IPS DF 6.9 (cell line): ENCODE results near the gene SLC16A3.
A peak's percentile ranks its signal among the peaks of the same experiment; 100 is the strongest.

ENCODE experiments used
- DNase-seq: peaks from one replicate; pipeline ENCODE4 v3.0.0-alpha.2; 2013; ENCODE audit warnings: low read depth, low spot score
- H3K27ac ChIP-seq: one replicate; pipeline ENCODE4 v1.5.1; 2013; ENCODE audit warnings: low read length, control low read depth
- H3K27me3 ChIP-seq: 2 replicates; pipeline ENCODE4 v1.6.1; 2013; ENCODE audit warnings: mild to moderate bottlenecking, low read length; ENCODE audit not compliant: control insufficient read depth, insufficient read depth
- H3K36me3 ChIP-seq: 2 replicates; pipeline ENCODE4 v1.6.1; 2013; ENCODE audit warnings: low read length; ENCODE audit not compliant: control insufficient read depth, insufficient read depth
- H3K4me1 ChIP-seq: 2 replicates; pipeline ENCODE4 v1.6.1; 2013; ENCODE audit warnings: low read length; ENCODE audit not compliant: control insufficient read depth, insufficient read depth
- H3K4me3 ChIP-seq: 2 replicates; pipeline ENCODE4 v1.5.1; 2013; ENCODE audit warnings: mild to moderate bottlenecking, low read length
- H3K9me3 ChIP-seq: 2 replicates; pipeline ENCODE4 v1.6.1; 2013; ENCODE audit warnings: low read length, inconsistent platforms; ENCODE audit not compliant: control insufficient read depth, insufficient read depth
- WGBS: extraction: QIAGEN DNeasy Blood & Tissue Kit; methylation state at CpG from one replicate; pipeline ENCODE4 v1.1.7; 2013; ENCODE audit warnings: mixed read lengths, missing lambda C conversion rate; ENCODE audit not compliant: insufficient read length, insufficient coverage; 5-methylcytosine and 5-hydroxymethylcytosine counted together

Gene SLC16A3

GRCh38 chr17:82231562-82232321, 2.9 kb downstream of the SLC16A3 start:
- no CpG with 5 or more reads among the region's 42 CpGs for WGBS
- Histone ChIP-seq H3K4me3 (peak overlapping the region; percentile 30; the same call in 1 of the 2 replicates), H3K27me3 (peaks cover 18% of the 10 kb centered on the region), H3K9me3 (no peaks in the 10 kb centered on the region), H3K27ac (no peak overlapping the region), H3K4me1 (peaks cover 9% of the 10 kb centered on the region; the same call in 1 of the 2 replicates), H3K36me3 (no peaks in the 10 kb centered on the region)
- no peak for DNase-seq

GRCh38 chr17:82232322-82232820, 3.5 kb downstream of the SLC16A3 start:
- Histone ChIP-seq H3K4me1 (peaks cover 9% of the 10 kb centered on the region; the same call in 1 of the 2 replicates), H3K27me3 (peaks cover 18% of the 10 kb centered on the region), H3K9me3 (no peaks in the 10 kb centered on the region), H3K27ac (no peak overlapping the region), H3K36me3 (no peaks in the 10 kb centered on the region), H3K4me3 (peak overlapping the region; percentile 30; the same call in 1 of the 2 replicates)
- WGBS, result no CpG with 5 or more reads among the region's 21 CpGs
- no peak for DNase-seq

GRCh38 chr17:82232876-82233785, 4.3 kb downstream of the SLC16A3 start:
- H3K27me3 ChIP-seq, result peaks cover 14% of the 10 kb centered on the region
- H3K4me3 ChIP-seq, result no peak overlapping the region
- WGBS, result no CpG with 5 or more reads among the region's 21 CpGs
- H3K9me3 ChIP-seq, result no peaks in the 10 kb centered on the region
- no peak overlapping the region for H3K27ac ChIP-seq
- peaks cover 9% of the 10 kb centered on the region; the same call in 1 of the 2 replicates for H3K4me1 ChIP-seq
- DNase-seq, result no peak
- no peaks in the 10 kb centered on the region for H3K36me3 ChIP-seq

- no peak for DNase-seq
- Histone ChIP-seq H3K4me3 (no peak overlapping the region), H3K9me3 (no peaks in the 10 kb centered on the region), H3K27me3 (peaks cover 8% of the 10 kb centered on the region), H3K36me3 (peaks cover 3% of the 10 kb centered on the region; the same call in 1 of the 2 replicates), H3K27ac (no peak overlapping the region), H3K4me1 (peaks cover 8% of the 10 kb centered on the region; the same call in 1 of the 2 replicates)
- WGBS, result no CpG with 5 or more reads among the region's 26 CpGs
Measured at GRCh38 chr17:82234211-82235055, 5.6 kb downstream of the SLC16A3 start.

DNA sequence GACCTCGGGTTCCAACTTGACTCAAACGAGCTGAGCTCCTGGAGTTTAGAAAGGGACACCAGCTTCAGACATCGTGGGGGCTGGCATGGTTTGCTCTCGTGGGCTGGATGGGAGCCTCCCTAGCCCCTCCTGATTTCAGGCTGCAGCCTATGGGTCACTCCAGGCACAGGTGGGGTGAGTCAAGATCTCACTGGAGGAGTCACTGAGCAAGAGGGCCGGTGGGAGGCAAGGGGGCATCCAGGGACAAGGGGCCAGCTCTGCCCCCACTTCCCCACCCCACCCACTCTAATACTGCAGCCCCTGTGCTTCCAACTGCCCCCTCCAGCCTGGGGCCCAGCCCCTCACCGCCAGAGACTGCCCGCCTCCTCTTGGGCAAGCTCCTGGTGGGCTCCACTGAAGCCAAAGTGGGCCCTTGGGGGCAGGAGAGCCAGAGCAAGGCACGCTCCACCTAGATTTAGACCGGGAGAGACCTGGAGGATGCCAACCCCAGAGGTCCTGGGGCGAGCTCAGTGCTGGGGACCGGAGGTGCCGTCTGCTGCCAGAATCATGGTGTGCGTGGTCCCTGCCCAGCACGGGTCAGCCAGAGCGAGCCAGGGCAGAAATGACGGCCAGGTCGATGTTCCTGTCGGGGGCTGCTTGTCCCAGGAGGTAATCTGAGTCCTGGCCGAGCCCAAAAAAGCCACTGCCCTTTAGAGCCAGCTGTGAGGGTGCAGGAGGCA, 6.4 kb downstream of the SLC16A3 start:
- H3K27ac ChIP-seq, result no peak overlapping the region
- no peak overlapping the region for H3K4me3 ChIP-seq
- no peaks in the 10 kb centered on the region for H3K9me3 ChIP-seq
- DNase-seq, result no peak
- peaks cover 7% of the 10 kb centered on the region; the same call in 1 of the 2 replicates for H3K4me1 ChIP-seq
- H3K36me3 ChIP-seq, result peaks cover 7% of the 10 kb centered on the region; the same call in 1 of the 2 replicates
- H3K27me3 ChIP-seq, result peaks cover under 1% of the 10 kb centered on the region; the same call in 1 of the 2 replicates
- no CpG with 5 or more reads among the region's 19 CpGs for WGBS

DNA sequence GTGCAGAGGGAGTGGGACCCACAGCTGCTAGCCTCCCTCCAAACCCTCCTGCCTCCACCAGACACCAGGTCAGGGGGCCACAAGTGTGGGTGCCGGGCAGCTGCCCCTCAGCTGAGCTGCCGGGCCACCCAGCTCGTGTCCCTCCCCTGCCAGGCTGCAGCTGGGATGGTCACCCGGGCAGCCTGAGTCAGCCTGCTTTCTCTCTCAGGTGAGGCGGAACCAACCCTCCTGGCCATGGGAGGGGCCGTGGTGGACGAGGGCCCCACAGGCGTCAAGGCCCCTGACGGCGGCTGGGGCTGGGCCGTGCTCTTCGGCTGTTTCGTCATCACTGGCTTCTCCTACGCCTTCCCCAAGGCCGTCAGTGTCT, 6.9 kb downstream of the SLC16A3 start:
- H3K27ac ChIP-seq, result no peak overlapping the region
- H3K27me3 ChIP-seq, result no peaks in the 10 kb centered on the region; the same call in 1 of the 2 replicates
- H3K4me3 ChIP-seq, result no peak overlapping the region
- WGBS, result no CpG with 5 or more reads among the region's 15 CpGs
- H3K36me3 ChIP-seq, result peaks cover 7% of the 10 kb centered on the region; the same call in 1 of the 2 replicates
- no peaks in the 10 kb centered on the region for H3K9me3 ChIP-seq
- DNase-seq, result no peak
- peaks cover 7% of the 10 kb centered on the region; the same call in 1 of the 2 replicates for H3K4me1 ChIP-seq

GRCh38 chr17:82236142-82236971, 7.5 kb downstream of the SLC16A3 start:
- Histone ChIP-seq H3K36me3 (peaks cover 7% of the 10 kb centered on the region; the same call in 1 of the 2 replicates), H3K4me3 (no peak overlapping the region), H3K4me1 (peaks cover 7% of the 10 kb centered on the region; the same call in 1 of the 2 replicates), H3K9me3 (no peaks in the 10 kb centered on the region), H3K27ac (no peak overlapping the region), H3K27me3 (no peaks in the 10 kb centered on the region; the same call in 1 of the 2 replicates)
- no peak for DNase-seq
- no CpG with 5 or more reads among the region's 44 CpGs for WGBS

DNA sequence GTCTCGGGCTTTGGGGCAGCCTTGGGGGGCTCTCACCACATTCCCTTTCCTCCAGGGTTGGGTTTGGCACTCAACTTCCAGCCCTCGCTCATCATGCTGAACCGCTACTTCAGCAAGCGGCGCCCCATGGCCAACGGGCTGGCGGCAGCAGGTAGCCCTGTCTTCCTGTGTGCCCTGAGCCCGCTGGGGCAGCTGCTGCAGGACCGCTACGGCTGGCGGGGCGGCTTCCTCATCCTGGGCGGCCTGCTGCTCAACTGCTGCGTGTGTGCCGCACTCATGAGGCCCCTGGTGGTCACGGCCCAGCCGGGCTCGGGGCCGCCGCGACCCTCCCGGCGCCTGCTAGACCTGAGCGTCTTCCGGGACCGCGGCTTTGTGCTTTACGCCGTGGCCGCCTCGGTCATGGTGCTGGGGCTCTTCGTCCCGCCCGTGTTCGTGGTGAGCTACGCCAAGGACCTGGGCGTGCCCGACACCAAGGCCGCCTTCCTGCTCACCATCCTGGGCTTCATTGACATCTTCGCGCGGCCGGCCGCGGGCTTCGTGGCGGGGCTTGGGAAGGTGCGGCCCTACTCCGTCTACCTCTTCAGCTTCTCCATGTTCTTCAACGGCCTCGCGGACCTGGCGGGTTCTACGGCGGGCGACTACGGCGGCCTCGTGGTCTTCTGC, 8.4 kb downstream of the SLC16A3 start:
- H3K9me3 ChIP-seq, result no peaks in the 10 kb centered on the region
- no CpG with 5 or more reads among the region's 59 CpGs for WGBS
- no peaks in the 10 kb centered on the region; the same call in 1 of the 2 replicates for H3K27me3 ChIP-seq
- no peak overlapping the region for H3K4me3 ChIP-seq
- no peak for DNase-seq
- peaks cover 7% of the 10 kb centered on the region; the same call in 1 of the 2 replicates for H3K36me3 ChIP-seq
- H3K27ac ChIP-seq, result no peak overlapping the region
- peaks cover 5% of the 10 kb centered on the region; the same call in 1 of the 2 replicates for H3K4me1 ChIP-seq
